Endothelial cell of umbilical vein (primary cell): ENCODE measurements around the gene WNT7B. TPM values are rescaled to one million over a fixed set of nuclear protein-coding genes. Genes with fewer than 3 reads are reported as not detected.

Experiments used
- BruUV-seq: library from RNA; stranded (reverse); fragments of 400-500 nt; replicated peaks from 2 replicates; lab custom pipeline; 2021; lab: Mats Ljungman, UMichigan
- CTCF ChIA-PET: fragments of 300-600, 350-600 bp; sonication (Branson Sonifier 250); formaldehyde crosslinking; loops from one replicate; lab custom pipeline; 2021; ENCODE audit warnings: antibody characterized with exemption, inconsistent platforms; lab: Charles Lee
- POLR2A ChIA-PET: fragments of 300-600, 350-600 bp; sonication (Branson Sonifier 250); formaldehyde crosslinking; loops from one replicate; lab custom pipeline; 2021; ENCODE audit warnings: antibody characterized with exemption, inconsistent platforms; lab: Charles Lee
- DNase-seq: peaks from one replicate; pipeline ENCODE4 v3.0.0-alpha.2; 2011; ENCODE audit warnings: low read depth, low spot score
- FAIRE-seq: peaks from 2 replicates; lab custom pipeline; 2011; peaks lifted over from hg19 to GRCh38; lab: Jason Lieb, UNC
- H2AFZ ChIP-seq: 2 replicates; pipeline ENCODE4 v1.6.0; 2012; ENCODE audit warnings: low read depth, low read length, control low read depth, inconsistent platforms
- H3K27ac ChIP-seq: 2 replicates; pipeline ENCODE4 v1.5.1; 2011; ENCODE audit warnings: low read depth, mild to moderate bottlenecking, control low read depth, low read length, moderate library complexity; ENCODE audit not compliant: insufficient read depth
- H3K27me3 ChIP-seq, 2 experiments: 2 replicates each; pipeline versions ENCODE4 v1.6.0 to v1.6.1; 2011; ENCODE audit warnings: low read length in 2 of 2, mixed read lengths in 1 of 2; ENCODE audit not compliant: control insufficient read depth in 2 of 2, insufficient read depth in 2 of 2
- H3K36me3 ChIP-seq, 2 experiments: 2 replicates in 1 of 2; 3 replicates in 1 of 2; pipeline ENCODE4 v1.5.1; 2011; ENCODE audit warnings: low read length in 2 of 2, mild to moderate bottlenecking in 1 of 2, moderate library complexity in 1 of 2; ENCODE audit not compliant: control insufficient read depth in 2 of 2, insufficient read depth in 2 of 2; ENCODE audit errors: extremely low read depth in 1 of 2
- H3K4me1 ChIP-seq: 3 replicates; pipeline ENCODE4 v1.5.1; 2011; ENCODE audit warnings: mild to moderate bottlenecking, low read length; ENCODE audit not compliant: control insufficient read depth, insufficient read depth; ENCODE audit errors: extremely low read depth
- H3K4me2 ChIP-seq: 2 replicates; pipeline ENCODE4 v1.6.1; 2011; ENCODE audit warnings: low read length, control low read depth, mixed read lengths; ENCODE audit not compliant: insufficient read depth
- H3K4me3 ChIP-seq, 3 experiments: fragments of 200-600 bp in 1 of 3; sonication (generic), shearing (Covaris generic) in 1 of 3; replicated peaks in 1 of 3; 2 replicates each; pipeline ENCODE4 v1.5.1; 2011 to 2016; ENCODE audit warnings: control low read depth in 3 of 3, low read length in 3 of 3, mild to moderate bottlenecking in 2 of 3, inconsistent platforms in 1 of 3, low read depth in 1 of 3, moderate library complexity in 1 of 3; ENCODE audit not compliant: insufficient read depth in 1 of 3
- H3K79me2 ChIP-seq: 2 replicates; pipeline ENCODE4 v1.6.0; 2012; ENCODE audit warnings: low read length, inconsistent platforms; ENCODE audit not compliant: control insufficient read depth, insufficient read depth
- H3K9ac ChIP-seq: replicated peaks from 2 replicates; pipeline ENCODE3; 2011; ENCODE audit warnings: low read length, control low read depth; ENCODE audit not compliant: insufficient read depth; ENCODE audit errors: extremely low read depth
- H3K9me1 ChIP-seq: replicated peaks from 3 replicates; pipeline ENCODE4 v1.6.0; 2011; ENCODE audit warnings: mild to moderate bottlenecking, low read length; ENCODE audit not compliant: control insufficient read depth, insufficient read depth; ENCODE audit errors: extremely low read depth
- H3K9me3 ChIP-seq: replicated peaks from 2 replicates; pipeline ENCODE4 v1.5.1; 2012; ENCODE audit warnings: low read length, inconsistent platforms; ENCODE audit not compliant: control insufficient read depth, insufficient read depth
- H4K20me1 ChIP-seq: replicated peaks from 2 replicates; pipeline ENCODE3; 2011; ENCODE audit warnings: mild to moderate bottlenecking, low read length; ENCODE audit not compliant: control insufficient read depth, insufficient read depth; ENCODE audit errors: extremely low read depth
- CTCF ChIP-seq, 2 donors: IDR thresholded peaks; 1 replicate in 1 of 2; 2 replicates in 1 of 2; pipeline ENCODE4 v1.5.1; 2011; ENCODE audit warnings: low read length in 2 of 2, mild to moderate bottlenecking in 2 of 2, moderate library complexity in 2 of 2, control low read depth in 1 of 2, inconsistent platforms in 1 of 2, low read depth in 1 of 2; ENCODE audit not compliant: insufficient read depth in 1 of 2; ENCODE audit errors: extremely low read depth in 1 of 2
- EZH2 ChIP-seq: IDR thresholded peaks from 2 replicates; pipeline ENCODE4 v1.6.1; 2012; ENCODE audit warnings: borderline replicate concordance, low read depth, mild to moderate bottlenecking, moderate library complexity, low read length, inconsistent platforms; ENCODE audit not compliant: severe bottlenecking
- FOS ChIP-seq: IDR thresholded peaks from 2 replicates; pipeline ENCODE4 v1.6.1; 2011; ENCODE audit warnings: mild to moderate bottlenecking, low read length, moderate library complexity, borderline replicate concordance; ENCODE audit not compliant: insufficient read depth
- GATA2 ChIP-seq: IDR thresholded peaks from 2 replicates; pipeline ENCODE4 v1.7.0; 2011; ENCODE audit warnings: low read depth, mild to moderate bottlenecking, moderate library complexity, mixed read lengths, low read length; ENCODE audit not compliant: insufficient read length, insufficient read depth
- JUN ChIP-seq: IDR thresholded peaks from 2 replicates; pipeline ENCODE4 v1.6.1; 2011; ENCODE audit warnings: borderline replicate concordance, low read depth; ENCODE audit not compliant: insufficient read length, insufficient read depth
- MYC ChIP-seq: IDR thresholded peaks from one replicate; pipeline ENCODE4 v1.6.1; 2011; ENCODE audit warnings: mild to moderate bottlenecking, low read depth, low read length
- POLR2A ChIP-seq: IDR thresholded peaks from 2 replicates; pipeline ENCODE4 v1.6.1; 2012; ENCODE audit warnings: low read depth, mild to moderate bottlenecking, control low read depth, low read length
- POLR2AphosphoS5 ChIP-seq: IDR thresholded peaks from 2 replicates; pipeline ENCODE4 v1.6.1; 2012; ENCODE audit warnings: low read depth, mild to moderate bottlenecking, control low read depth, low read length, moderate library complexity; ENCODE audit not compliant: insufficient read depth
- dilution Hi-C: fragments of 300-500 bp; cut with MboI; formaldehyde crosslinking; loops from one replicate; pipeline ENCODE4 v1.15.0; 2019; ENCODE audit warnings: low sequenced_read_pairs; ENCODE audit not compliant: extremely low pct_ligation_motif_present
- intact Hi-C: fragments of 100-400 bp; cut with micrococcal nuclease; formaldehyde crosslinking; loops from one replicate; pipeline ENCODE4 v1.10.0; 2022
- polyA plus RNA-seq, 4 experiments: library from polyadenylated mRNA; depleted of rRNA in 3 of 4; stranded (reverse) in 3 of 4; unstranded in 1 of 4; fragments of >200 nt; gene quantifications; 2 replicates each; pipeline versions ENCODE4 v1.2.1 to v1.2.3, GENCODE V29; 2011 to 2012; ENCODE audit warnings: missing spikeins in 1 of 4
- total RNA-seq: library from RNA; stranded (reverse); gene quantifications from 2 replicates; pipeline ENCODE4 v1.2.3, GENCODE V29; 2021
- TF ChIP-seq, protein P1 (sequence below): IDR thresholded peaks from 2 replicates; pipeline ENCODE4 v1.6.1; 2011; ENCODE audit not compliant: insufficient read depth, insufficient read length

The WNT7B gene
- total and polyA plus RNA-seq, 2 donors (not counting 3 experiments of a cell fraction or from before 2014, with no cell fraction given): not detected

DNA sequence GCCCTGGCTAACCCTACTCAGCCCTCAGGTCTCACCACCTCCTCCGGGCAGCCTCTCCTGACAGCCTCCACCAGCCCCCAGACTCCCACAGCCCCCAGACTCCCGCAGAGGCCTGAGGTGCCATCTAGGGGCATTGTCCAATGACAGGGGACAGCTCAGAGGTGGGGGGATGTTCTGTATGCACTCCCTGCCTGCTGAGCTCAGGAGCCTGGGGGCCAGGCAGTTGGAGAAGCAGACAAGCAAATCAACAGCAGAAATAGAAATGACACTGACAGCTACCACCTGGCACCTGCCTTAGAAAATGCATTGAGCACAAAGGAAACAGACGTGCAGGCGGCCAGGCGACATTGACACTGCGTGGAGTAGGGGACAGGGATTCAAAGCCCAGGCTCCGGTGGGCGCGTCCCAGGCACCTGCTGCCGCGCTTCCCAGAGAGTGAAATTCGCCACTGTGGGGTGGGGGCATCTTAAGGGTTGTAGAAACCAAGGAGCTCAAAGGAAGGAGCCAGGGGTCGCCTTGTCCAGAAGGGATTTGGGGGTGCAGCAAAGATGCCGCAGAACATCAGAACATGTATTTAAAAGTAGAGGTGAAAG is 22.5 kb upstream of the WNT7B start:
- Histone ChIP-seq H3K36me3 (no peaks in the 10 kb centered on the region), H3K4me3 (no peak overlapping the region), H3K9me1 (no peaks in the 10 kb centered on the region), H3K4me1 (peaks cover 31% of the 10 kb centered on the region), H2AFZ (no peak overlapping the region), H3K79me2 (no peaks in the 10 kb centered on the region), H3K4me2 (no peak overlapping the region), H4K20me1 (no peaks in the 10 kb centered on the region), H3K9me3 (no peaks in the 10 kb centered on the region), H3K27ac (no peak overlapping the region), H3K9ac (no peak overlapping the region), H3K27me3 (no peaks in the 10 kb centered on the region)
- TF ChIP-seq POLR2AphosphoS5 (no peak), MYC (no peak), CTCF (IDR thresholded peaks at IDR 0.05; ENCODE audit: extremely low read depth in 1 of 2, insufficient read depth in 1 of 2, low read depth in 1 of 2, low read length in 2 of 2) (no peak), POLR2A (no peak), JUN (no peak), EZH2 (no peak), FOS (no peak), GATA2 (no peak)
- TF ChIP-seq, protein P1, sequence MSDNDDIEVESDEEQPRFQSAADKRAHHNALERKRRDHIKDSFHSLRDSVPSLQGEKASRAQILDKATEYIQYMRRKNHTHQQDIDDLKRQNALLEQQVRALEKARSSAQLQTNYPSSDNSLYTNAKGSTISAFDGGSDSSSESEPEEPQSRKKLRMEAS: no peak
- intact Hi-C loops (loop anchor here (5.0 kb wide), 3 partner anchors 268 to 682 kb away; partner anchors contain the start of genes GTSE1 and TTC38), dilution Hi-C loops (no loop called here)
- no peak for DNase-seq
- BruUV-seq: no TSS peak
- CTCF ChIA-PET: interaction anchor here (1.1 kb wide), 1 partner anchor 118 kb away, joined by 3 read pairs; no protein-coding TSS in a partner anchor
- POLR2A ChIA-PET: no interaction called here
- FAIRE-seq: no peak
